ENCODE results near the gene CLIP1.

CLIP1 gene

GRCh38 chr12:122459211-122459610 lies 36.7 kb upstream of the CLIP1 start:
- DNase-seq (ENCODE audit: low read depth), result no peak
- TF ChIP-seq CTCF (IDR thresholded peaks at IDR 0.05; ENCODE audit: control insufficient read depth, extremely low read depth, insufficient read depth), result no peak

GRCh38 chr12:122458105-122459035 lies 35.9 kb upstream of the CLIP1 start:
- no peak overlapping the region for H3K4me3 ChIP-seq (ENCODE audit: low read depth, low read length)
- TF ChIP-seq CTCF (IDR thresholded peaks at IDR 0.05; ENCODE audit: control insufficient read depth, extremely low read depth, insufficient read depth), result no peak
- DNase-seq (ENCODE audit: low read depth), result no peak

More at GRCh38 chr12:122459211-122459610, 36.7 kb upstream of the CLIP1 start:
- H3K4me3 ChIP-seq (ENCODE audit: low read depth, low read length), result no peak overlapping the region

- H3K4me3 ChIP-seq (ENCODE audit: low read depth, low read length), result no peak overlapping the region
Measured at GRCh38 chr12:122457627-122458026, 35.2 kb upstream of the CLIP1 start.

GRCh38 chr12:122454739-122455138 lies 32.3 kb upstream of the CLIP1 start:
- no peak for DNase-seq (ENCODE audit: low read depth)
- no peak overlapping the region for H3K4me3 ChIP-seq (ENCODE audit: low read depth, low read length)
- no peak for TF ChIP-seq CTCF (IDR thresholded peaks at IDR 0.05; ENCODE audit: control insufficient read depth, extremely low read depth, insufficient read depth)

More at GRCh38 chr12:122457627-122458026, 35.2 kb upstream of the CLIP1 start:
- no peak for TF ChIP-seq CTCF (IDR thresholded peaks at IDR 0.05; ENCODE audit: control insufficient read depth, extremely low read depth, insufficient read depth)
- DNase-seq (ENCODE audit: low read depth), result no peak

- no peak for TF ChIP-seq CTCF (IDR thresholded peaks at IDR 0.05; ENCODE audit: control insufficient read depth, extremely low read depth, insufficient read depth)
- no peak for DNase-seq (ENCODE audit: low read depth)
- no peak overlapping the region for H3K4me3 ChIP-seq (ENCODE audit: low read depth, low read length)
Measured at GRCh38 chr12:122454250-122454721, 31.8 kb upstream of the CLIP1 start.

- H3K4me3 ChIP-seq (ENCODE audit: low read depth, low read length), result no peak overlapping the region
- no peak for TF ChIP-seq CTCF (IDR thresholded peaks at IDR 0.05; ENCODE audit: control insufficient read depth, extremely low read depth, insufficient read depth)
- no peak for DNase-seq (ENCODE audit: low read depth)
Measured at GRCh38 chr12:122452701-122453285, 30.3 kb upstream of the CLIP1 start.
